Spleen (tissue), 11 donors: ENCODE results near the gene DTNB. TPM values are rescaled to one million over a fixed set of nuclear protein-coding genes. Genes with fewer than 3 reads are reported as not detected.

Source experiments
- DNase-seq: peaks from one replicate; pipeline ENCODE4 v3.0.0-alpha.2; 2020
- H3K27ac ChIP-seq, 8 donors: fragments of 200-600 bp; sonication (generic) in 7 of 8; 1 replicate in 4 of 8; 2 replicates in 4 of 8; pipeline versions ENCODE4 v1.5.0 to v1.8.0; 2016 to 2021; ENCODE audit warnings: inconsistent platforms in 4 of 8, mild to moderate bottlenecking in 4 of 8, moderate library complexity in 1 of 8
- H3K27me3 ChIP-seq, 7 donors: fragments of 200-600 bp; sonication (generic) in 6 of 7; replicated peaks in 1 of 7; 1 replicate in 4 of 7; 2 replicates in 3 of 7; pipeline versions ENCODE4 v1.5.0 to v1.8.0; 2016 to 2021; ENCODE audit warnings: inconsistent platforms in 3 of 7, mild to moderate bottlenecking in 1 of 7
- H3K36me3 ChIP-seq, 6 donors: fragments of 200-600 bp; sonication (generic) in 5 of 6; 1 replicate in 4 of 6; 2 replicates in 2 of 6; pipeline versions ENCODE4 v1.5.0 to v1.8.0; 2016 to 2021; ENCODE audit warnings: inconsistent platforms in 2 of 6
- H3K4me1 ChIP-seq, 6 donors: fragments of 200-600 bp; sonication (generic) in 5 of 6; 1 replicate in 3 of 6; 2 replicates in 3 of 6; pipeline versions ENCODE4 v1.5.0 to v1.8.0; 2016 to 2021; ENCODE audit warnings: inconsistent platforms in 3 of 6
- H3K4me3 ChIP-seq, 8 donors: fragments of 200-600 bp; sonication (generic) in 7 of 8; 1 replicate in 4 of 8; 2 replicates in 4 of 8; pipeline versions ENCODE4 v1.5.0 to v1.8.0; 2016 to 2021; ENCODE audit warnings: inconsistent platforms in 4 of 8, mild to moderate bottlenecking in 4 of 8, moderate library complexity in 2 of 8
- H3K9me3 ChIP-seq, 8 donors: fragments of 200-600 bp; sonication (generic) in 7 of 8; 1 replicate in 4 of 8; 2 replicates in 4 of 8; pipeline versions ENCODE4 v1.5.0 to v1.8.0; 2016 to 2021; ENCODE audit warnings: inconsistent platforms in 4 of 8
- CTCF ChIP-seq, 11 experiments: fragments of 200-600 bp in 7 of 11; fragments of 450-650 bp in 4 of 11; sonication (generic) in 4 of 11; IDR thresholded peaks in 8 of 11; conservative IDR thresholded peaks in 3 of 11; 1 replicate in 7 of 11; 2 replicates in 4 of 11; pipeline versions ENCODE4 v1.4.0 to v1.8.0; 2016 to 2021; ENCODE audit warnings: antibody characterized with exemption in 11 of 11, inconsistent platforms in 4 of 11, mild to moderate bottlenecking in 1 of 11
- POLR2A ChIP-seq, 3 donors: fragments of 450-650 bp; IDR thresholded peaks; one replicate each; pipeline ENCODE4 v1.5.1; 2017; ENCODE audit warnings: antibody characterized with exemption in 3 of 3, mild to moderate bottlenecking in 1 of 3
- POLR2AphosphoS5 ChIP-seq, 3 donors: sonication (generic); formaldehyde crosslinking; IDR thresholded peaks; one replicate each; pipeline ENCODE4 v1.5.1; 2017; ENCODE audit warnings: antibody characterized with exemption in 3 of 3
- whole genome bisulfite sequencing, 5 donors: extraction: QIAGEN DNeasy Blood & Tissue Kit in 3 of 5; methylation state at CpG; one replicate each; pipeline versions ENCODE4 v1.1.5 to v1.1.7; 2013 to 2018; 5-methylcytosine and 5-hydroxymethylcytosine counted together
- intact Hi-C: fragments of 100-400 bp; cut with DNase I; formaldehyde crosslinking; loops from one replicate; pipeline ENCODE4 v1.15.0; 2023; ENCODE audit warnings: low total_unique reads
- polyA plus RNA-seq, 3 donors: library from polyadenylated mRNA; stranded (reverse); fragments of 200-250 nt; gene quantifications; one replicate each; pipeline ENCODE4 v1.2.1, GENCODE V29; 2013
- total RNA-seq, 7 donors: library from RNA; depleted of rRNA in 3 of 7; stranded (reverse); fragments of >200 nt in 3 of 7; fragmentation: NEBNext Ultra II Directional in 4 of 7; extraction: Animal tissue kit (Norgen Biotek cat#: 25700) in 4 of 7; gene quantifications; one replicate each; pipeline versions ENCODE4 v1.1.0 to v1.2.1, GENCODE V29; 2016 to 2021
- donor health status: healthy with polysubstance abuse.
- donor health status: DM: no; HTN: no; CAD: no; lungs with moderate emphysema.
- donor health status: DM: no; HTN: no; CAD: no.
- donor health status: Bipolar disorder and iron deficiency.
- donor health status: healthy.
- donor health status: DM: no; HTN: no; CAD: no.
- donor health status: DM: yes; HTN: yes; CAD: no.

Gene DTNB
- total and polyA plus RNA-seq, 10 donors, result 4.5 to 28.9 (median 20.4) TPM

- WGBS, 5 donors, result 50 to 60% (median 57%) methylated on average over 29 to 34 of the region's 34 CpGs
- Histone ChIP-seq H3K27me3 (no peaks in the 10 kb centered on the region), H3K4me1 (peaks cover 0 to 31% (median 15%) of the 10 kb centered on the region in 6 donors), H3K36me3 (no peaks in the 10 kb centered on the region), H3K9me3 (no peaks in the 10 kb centered on the region), H3K27ac (peak overlapping the region in 7 of 8 donors; percentile 84 to 93 (median 88)), H3K4me3 (peak overlapping the region in 7 of 8 donors; percentile 33 to 73 (median 46))
- no peak for TF ChIP-seq POLR2A (IDR thresholded peaks at IDR 0.05)
- no peak for TF ChIP-seq CTCF (IDR thresholded peaks at IDR 0.05 in 8 of 11, conservative IDR thresholded peaks at IDR 0.05 in 3 of 11)
- TF ChIP-seq POLR2AphosphoS5 (IDR thresholded peaks at IDR 0.05), result no peak
- peak; percentile 85 for DNase-seq
- intact Hi-C loops, result loop anchor here (10.0 kb wide), 1 partner anchor 163 kb away; no protein-coding TSS in a partner anchor
Measured at GRCh38 chr2:25361261-25362048, 311.9 kb downstream of the DTNB start.

- Histone ChIP-seq H3K4me1 (peaks cover 0 to 25% (median 15%) of the 10 kb centered on the region in 6 donors), H3K27me3 (no peaks in the 10 kb centered on the region), H3K27ac (no peak overlapping the region), H3K36me3 (no peaks in the 10 kb centered on the region), H3K4me3 (no peak overlapping the region), H3K9me3 (no peaks in the 10 kb centered on the region)
- WGBS, 5 donors, result 86 to 95% (median 89%) methylated on average over 8 of the region's 8 CpGs
- no peak for TF ChIP-seq POLR2A (IDR thresholded peaks at IDR 0.05)
- no peak for TF ChIP-seq CTCF (IDR thresholded peaks at IDR 0.05 in 8 of 11, conservative IDR thresholded peaks at IDR 0.05 in 3 of 11)
- TF ChIP-seq POLR2AphosphoS5 (IDR thresholded peaks at IDR 0.05), result no peak
- no peak for DNase-seq
- intact Hi-C loops, result no loop called here
Measured at GRCh38 chr2:25358836-25359235, 314.5 kb downstream of the DTNB start.

- Histone ChIP-seq H3K4me3 (no peak overlapping the region), H3K27ac (no peak overlapping the region), H3K4me1 (peaks cover 0 to 20% (median 15%) of the 10 kb centered on the region in 6 donors), H3K9me3 (no peaks in the 10 kb centered on the region), H3K27me3 (no peaks in the 10 kb centered on the region), H3K36me3 (no peaks in the 10 kb centered on the region)
- peak; percentile 56 for DNase-seq
- intact Hi-C loops, result no loop called here
- 82 to 94% (median 94%) methylated on average over 6 of the region's 6 CpGs for WGBS, 5 donors
- no peak for TF ChIP-seq POLR2AphosphoS5 (IDR thresholded peaks at IDR 0.05)
- no peak for TF ChIP-seq CTCF (IDR thresholded peaks at IDR 0.05 in 8 of 11, conservative IDR thresholded peaks at IDR 0.05 in 3 of 11)
- no peak for TF ChIP-seq POLR2A (IDR thresholded peaks at IDR 0.05)
Measured at GRCh38 chr2:25358249-25358815, 315.0 kb downstream of the DTNB start.

- Histone ChIP-seq H3K27ac (no peak overlapping the region), H3K27me3 (no peaks in the 10 kb centered on the region), H3K9me3 (no peaks in the 10 kb centered on the region), H3K4me3 (no peak overlapping the region), H3K36me3 (no peaks in the 10 kb centered on the region), H3K4me1 (peaks cover 0 to 1% (median 0%) of the 10 kb centered on the region in 6 donors)
- DNase-seq, result no peak
- WGBS, 5 donors, result 29 to 65% (median 47%) methylated on average over 4 of the region's 4 CpGs
- TF ChIP-seq CTCF (IDR thresholded peaks at IDR 0.05 in 8 of 11, conservative IDR thresholded peaks at IDR 0.05 in 3 of 11), result no peak
- intact Hi-C loops, result no loop called here
Measured at GRCh38 chr2:25356088-25356487, 317.3 kb downstream of the DTNB start.
